GM20431 (cell line): Measurements from ENCODE around the gene ACOT11.
"Not testable (repeated sequence)": the region's sequence is repeated elsewhere in the genome, so short reads cannot be mapped to it uniquely, and the experiment has no call there.

ENCODE experiments used
- in situ Hi-C: fragments of 300-500 bp; cut with MseI, MboI; formaldehyde crosslinking; loops from one replicate; pipeline ENCODE4 v1.15.0; 2020; ENCODE audit warnings: low sequenced_read_pairs; ENCODE audit not compliant: unreplicated experiment

The ACOT11 gene

DNA sequence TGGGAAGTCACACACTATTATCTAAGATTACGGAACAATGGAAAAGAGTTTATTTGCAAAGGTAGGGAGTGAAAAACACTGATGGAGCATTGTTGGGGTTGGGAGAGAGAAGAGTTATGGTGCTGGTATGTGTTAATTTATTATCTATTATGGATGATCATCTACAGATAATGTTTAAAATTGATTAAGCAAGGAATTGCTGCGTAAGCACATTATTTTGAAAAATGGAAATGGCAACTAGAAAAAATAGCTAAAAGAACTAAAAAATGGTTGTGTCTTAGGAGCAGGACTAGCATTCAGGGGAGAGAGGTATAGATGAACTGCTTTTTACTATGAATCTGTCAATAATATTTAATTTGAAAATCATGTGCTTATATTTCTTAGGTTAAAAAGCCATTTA lies 16.0 kb upstream of the ACOT11 start:
- in situ Hi-C loops: no loop called here

DNA sequence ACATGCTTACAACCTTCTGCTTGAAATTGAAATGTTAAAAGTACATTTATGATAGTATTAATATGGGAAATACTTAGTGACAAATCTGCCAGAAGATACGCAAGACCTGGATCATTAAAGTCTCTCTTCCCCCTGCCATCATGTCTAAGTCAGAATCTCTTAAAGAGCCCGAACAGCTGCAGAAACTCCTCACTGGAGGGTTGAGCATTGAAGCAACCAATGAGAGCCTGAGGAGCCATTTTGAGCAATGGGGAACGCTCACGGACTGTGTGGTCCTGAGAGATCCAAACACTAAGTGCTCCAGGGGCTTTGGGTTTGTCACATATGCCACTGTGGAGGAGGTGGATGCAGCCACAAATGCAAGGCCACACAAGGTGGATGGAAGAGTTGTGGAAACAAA lies 11.4 kb upstream of the ACOT11 start:
- in situ Hi-C loops: not testable (repeated sequence)

DNA sequence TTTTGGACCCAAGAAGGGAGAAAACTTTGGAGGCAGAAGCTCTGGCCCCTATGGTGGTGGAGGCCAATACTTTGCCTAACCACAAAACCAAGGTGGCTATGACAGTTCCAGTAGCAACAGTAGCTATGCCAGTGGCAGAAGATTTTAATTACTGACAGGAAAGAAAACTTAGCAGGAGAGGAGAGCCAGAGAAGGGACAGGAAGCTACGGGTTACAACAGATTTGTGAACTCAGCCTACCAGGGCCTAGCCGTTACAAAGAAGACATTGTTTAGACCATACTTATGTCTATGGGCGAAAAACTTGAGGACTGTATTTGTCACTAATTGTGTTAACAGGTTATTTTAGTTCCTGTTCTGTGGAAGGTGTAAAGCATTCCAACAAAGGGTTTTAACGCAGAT lies 10.4 kb upstream of the ACOT11 start:
- in situ Hi-C loops: no loop called here

DNA sequence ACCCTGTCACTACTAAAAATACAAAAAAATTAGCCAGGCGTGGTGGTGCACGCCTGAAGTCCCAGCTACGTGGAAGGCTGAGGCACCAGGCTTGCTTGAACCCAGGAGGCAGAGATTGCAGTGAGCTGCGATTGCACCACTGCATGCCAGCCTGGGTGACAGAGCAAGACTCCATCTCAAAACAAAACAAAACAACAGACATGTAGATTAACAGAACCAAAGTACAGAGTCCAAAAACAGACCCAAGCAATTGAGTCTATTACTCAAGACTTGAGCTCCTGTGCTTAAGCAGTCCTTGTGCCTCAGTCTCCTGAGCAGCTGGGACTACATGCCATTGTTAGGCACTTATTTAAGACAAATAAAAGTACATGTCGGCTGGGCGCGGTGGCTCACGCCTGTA lies 9.5 kb upstream of the ACOT11 start:
- in situ Hi-C loops: no loop called here

DNA sequence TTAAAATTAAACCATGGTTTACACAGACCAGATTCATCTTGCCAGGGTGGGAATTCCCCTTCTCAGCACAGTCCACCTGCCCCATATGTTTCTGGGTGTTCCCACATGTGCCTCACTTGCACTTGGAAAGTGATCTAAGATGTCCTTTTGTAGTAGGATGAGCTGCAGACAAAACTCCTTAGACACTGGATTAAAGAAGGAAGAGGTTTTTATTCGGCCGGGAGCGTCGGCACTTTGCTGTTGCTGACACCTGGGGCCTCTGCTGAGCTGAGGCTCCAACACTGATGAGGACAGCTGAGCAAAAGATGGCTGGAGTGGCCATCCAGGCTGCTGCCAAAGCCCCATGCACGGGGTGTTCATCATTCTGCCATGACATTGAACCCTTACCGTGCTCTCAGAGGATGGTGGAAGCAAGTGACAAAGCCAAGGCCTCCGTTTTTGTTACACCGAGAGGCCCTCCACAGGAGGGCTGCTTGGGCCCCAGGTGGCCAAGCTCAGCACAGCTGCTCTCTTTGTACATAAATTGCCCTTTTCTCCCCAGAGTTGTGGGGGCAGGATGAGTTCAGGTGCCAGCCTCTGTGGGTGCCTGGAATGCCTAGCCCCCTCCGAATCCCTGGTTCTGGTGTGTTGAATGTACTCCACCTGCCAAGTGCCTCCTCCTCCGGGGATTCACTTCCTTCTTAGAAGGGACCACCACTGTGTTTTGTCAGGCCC lies 7.3 kb upstream of the ACOT11 start:
- in situ Hi-C loops: no loop called here

DNA sequence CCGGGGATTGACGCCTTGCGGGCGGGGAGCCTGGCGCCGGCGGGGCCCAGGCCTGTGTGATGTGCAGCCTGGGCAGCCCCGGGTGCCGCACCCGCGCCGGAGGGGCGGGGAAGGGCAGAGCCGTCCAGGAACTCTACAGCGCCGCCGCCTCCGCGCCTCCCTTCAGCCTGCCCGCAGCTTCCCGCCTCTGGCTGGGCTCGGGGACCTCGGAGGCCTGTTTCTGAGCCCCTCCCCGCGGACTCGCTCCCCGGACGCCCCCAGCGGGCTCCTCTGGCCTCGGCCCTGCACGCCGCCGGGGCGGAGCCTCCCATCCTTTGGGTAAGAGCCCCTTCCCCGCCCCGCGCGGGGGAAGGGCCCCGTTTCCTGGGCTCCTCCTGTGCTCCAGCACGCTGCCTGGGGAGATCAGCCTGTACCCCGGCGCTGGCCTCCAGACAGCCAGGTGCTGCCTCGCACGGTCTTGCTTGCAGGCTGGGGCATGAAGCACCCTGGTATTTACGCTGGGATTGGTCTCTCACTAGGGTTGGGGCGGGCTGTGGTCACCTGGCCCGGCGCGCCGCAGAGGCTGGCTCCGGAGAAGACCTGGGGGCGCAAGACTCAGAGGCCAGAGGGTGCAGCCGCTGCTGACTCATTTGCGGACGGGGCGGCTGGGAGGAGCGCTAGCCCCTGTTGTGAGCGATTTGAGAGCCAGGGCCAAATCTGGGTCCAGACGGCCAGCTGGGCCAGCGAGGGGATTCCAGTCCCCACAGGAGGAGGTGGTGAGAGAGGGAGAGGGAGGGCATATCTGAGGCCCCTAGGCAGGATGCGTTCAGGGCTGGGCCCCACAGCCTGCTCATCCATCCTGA lies 5.7 kb upstream of the ACOT11 start:
- in situ Hi-C loops: no loop called here

DNA sequence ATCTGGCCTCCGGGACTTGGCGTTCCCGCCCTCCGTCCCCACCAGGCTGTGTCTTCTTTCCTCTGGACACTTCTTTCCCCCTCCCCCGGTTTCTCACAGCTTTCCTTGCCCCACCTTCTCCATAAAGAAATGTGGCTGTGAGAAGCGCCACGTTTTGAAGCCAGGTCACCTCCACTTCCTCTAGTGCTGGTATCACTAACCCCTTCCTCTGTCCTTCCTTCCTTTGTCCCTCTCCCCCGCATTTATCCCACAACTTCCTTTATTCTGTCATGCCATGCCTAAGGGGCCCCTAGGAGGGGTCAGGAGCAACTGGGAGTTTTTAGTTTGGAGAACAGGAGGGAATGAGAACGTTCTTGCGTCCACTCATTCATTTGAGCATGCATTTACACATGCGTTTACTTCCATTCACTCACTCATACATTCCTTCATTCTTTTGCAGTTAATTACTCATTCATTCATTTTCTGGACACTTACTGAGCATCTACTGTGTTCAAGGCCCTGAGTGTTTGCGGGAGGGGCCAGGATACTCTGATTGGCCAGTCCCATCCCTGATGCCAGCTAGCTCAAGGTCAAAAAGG lies 5.0 kb upstream of the ACOT11 start:
- in situ Hi-C loops: no loop called here

DNA sequence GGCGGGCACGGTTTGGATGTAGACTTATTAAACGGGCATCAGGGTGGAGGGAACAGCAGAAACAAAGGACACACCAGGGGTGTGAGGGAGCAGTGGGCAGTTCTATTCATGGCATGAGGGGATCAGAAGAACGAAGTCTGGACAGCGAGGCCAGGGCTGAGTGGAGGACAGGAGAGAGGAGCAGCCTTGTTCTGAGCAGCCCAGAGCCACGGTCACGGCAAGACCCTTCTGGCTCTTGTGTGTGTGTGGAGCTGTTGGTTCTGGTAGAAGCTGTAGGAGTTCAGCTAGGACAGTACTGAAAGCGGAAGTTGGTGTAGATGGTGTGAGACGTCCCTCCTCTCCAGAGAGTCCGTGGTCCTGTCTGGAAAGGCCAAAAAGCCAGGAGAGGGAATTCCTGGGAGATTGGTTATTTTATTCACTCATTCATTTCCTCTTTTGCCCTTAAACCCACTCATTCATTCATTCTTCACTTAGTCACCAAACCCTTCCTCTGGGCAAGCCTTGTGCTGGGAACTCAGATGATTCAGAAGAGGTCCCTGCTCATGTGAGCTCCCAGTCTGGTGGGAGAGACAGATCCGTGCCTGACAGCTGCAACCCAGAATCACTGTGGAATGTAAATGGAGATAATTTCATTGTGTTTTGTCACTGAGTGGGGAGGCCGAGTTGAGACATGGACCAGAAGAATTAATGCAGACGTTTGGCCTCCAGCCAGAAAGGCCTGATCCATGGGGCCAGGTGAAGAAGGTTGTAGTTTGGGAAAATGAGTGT lies 4.1 kb upstream of the ACOT11 start:
- in situ Hi-C loops: no loop called here

DNA sequence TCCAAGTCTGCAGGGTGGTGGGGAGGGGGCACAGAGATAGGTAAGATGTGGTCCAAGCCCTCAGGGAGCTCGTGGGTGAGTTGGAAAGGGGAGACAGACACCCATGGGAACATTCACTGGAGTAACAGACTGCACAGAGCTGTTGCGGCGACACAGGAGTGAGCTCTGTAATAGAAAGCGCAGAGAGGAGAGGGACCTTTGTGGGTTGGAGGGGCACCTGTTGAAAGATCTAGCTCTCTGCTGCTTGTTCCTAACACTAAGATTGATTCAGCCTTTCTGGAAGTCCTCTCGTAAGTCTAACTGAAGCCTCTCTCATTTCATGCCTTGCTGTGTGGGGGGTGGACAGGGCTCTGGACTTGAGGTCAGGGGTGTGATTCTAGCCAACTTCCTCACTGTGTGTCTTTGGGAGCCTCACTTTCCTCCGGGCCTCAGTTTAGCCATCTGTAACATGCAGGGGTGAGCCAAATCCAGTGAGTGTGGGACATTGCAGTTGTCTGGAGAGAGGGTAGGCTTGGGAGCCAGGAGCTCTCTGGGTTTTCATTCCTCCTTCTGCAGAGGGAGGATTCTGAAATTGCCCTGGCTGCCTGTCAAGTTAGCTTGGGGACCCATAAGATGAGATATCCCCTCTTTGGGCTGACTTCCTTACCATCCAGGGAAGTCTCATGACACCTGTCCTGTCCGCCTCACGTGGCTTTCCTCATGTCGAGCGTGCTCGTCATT lies 2.0 kb upstream of the ACOT11 start:
- in situ Hi-C loops: no loop called here

DNA sequence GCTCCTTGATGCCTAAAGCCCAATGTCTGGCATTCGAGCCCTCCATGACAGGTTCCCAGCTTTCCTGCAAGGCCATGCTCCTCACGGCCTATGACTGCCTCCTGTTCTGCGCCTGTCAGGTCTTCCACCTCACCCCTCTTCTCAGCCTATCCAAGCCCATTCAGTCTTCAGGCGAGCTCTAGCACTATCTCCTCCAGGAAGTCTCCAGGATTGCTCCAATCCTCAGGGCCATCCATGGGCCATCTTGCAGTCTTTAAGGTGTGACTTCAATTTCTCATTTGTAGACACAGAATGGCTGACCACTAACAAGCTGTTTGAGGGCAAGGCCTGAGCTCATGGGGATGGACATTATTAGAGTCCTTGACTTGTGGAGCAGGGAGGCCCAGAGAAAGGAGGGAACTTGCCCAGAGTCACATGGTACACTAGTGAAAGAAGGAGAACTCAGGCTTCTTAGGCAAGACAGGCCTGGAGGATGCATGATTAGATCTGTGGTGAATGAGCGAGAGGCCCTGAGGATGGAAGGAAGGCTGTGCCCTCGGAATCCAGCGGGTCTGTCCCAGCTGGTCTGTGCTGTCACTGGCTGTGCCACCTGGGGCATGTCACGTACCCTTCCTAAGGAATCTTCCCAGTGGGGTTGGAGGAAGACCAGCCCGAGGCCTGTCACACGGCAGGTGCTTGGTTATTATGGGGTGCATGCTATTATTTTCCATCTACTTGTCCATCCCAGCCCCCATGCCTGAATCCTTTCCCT lies 1.2 kb upstream of the ACOT11 start:
- in situ Hi-C loops: no loop called here

DNA sequence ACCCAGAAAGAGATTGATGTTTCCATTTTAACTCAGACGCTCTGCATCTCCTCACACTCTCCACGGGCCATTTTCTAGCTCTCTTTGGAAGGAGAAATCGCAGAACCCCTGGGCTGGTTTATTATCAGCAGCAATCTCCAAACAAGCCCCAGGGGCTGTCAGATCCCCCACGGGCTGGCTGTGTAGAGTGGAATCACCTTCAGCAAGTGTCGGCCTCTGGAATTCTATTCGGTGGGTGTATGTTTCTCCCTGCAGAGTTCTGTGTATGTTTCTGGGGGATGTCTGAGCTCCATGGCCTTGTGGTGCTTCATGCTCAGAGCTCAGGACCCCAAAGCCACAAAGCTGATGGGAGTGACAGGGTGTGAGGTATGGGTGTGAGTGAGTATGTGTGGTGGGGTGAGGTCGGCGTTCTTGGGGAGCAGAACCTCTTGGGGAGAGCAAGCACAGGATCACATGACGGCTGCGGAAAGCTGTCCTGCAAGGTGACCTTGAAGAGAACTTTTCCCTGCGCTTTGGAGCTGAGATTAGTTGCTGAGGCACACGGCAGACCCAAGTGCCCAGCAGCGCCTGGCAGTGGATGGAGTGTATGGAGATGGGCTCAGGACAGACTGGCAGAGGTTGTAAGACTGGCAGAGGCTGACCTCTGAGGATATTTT lies 489 bp downstream of the ACOT11 start:
- in situ Hi-C loops: no loop called here

DNA sequence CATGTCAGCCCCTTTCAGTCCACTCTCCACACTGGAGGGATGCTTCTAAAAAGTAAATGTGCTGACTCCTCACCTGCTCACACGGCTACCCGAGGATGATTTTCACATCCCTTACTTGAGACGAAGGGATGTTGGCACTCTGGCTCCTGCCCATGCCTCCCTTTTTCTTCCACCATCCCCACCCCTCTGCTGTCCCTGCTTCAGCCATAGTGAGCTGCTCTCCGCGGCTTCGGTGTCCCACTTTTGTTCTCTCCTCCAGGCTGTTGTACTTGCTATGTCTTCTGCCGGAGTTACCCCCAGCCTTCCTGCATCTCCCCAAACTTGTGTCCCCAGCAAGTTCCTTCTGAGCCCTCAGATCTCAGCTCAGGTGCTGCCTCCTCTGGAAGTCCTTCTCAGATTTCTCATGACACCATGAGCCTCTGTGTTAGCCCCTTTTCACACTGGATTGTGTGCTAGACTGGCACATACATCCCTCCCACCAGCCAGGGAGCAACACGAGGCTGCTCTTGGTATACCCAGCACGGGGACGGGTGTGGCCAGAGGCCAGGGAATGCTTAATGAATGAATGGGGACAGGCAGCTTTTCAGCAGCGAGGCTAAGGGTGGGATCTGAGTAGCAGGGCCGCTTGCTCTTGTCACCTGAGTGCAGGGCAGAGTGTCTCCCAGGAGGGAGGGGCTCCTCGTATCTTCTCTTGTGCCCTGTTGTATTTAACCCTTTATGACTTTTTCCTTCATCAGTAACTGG lies 1.3 kb downstream of the ACOT11 start:
- in situ Hi-C loops: no loop called here

DNA sequence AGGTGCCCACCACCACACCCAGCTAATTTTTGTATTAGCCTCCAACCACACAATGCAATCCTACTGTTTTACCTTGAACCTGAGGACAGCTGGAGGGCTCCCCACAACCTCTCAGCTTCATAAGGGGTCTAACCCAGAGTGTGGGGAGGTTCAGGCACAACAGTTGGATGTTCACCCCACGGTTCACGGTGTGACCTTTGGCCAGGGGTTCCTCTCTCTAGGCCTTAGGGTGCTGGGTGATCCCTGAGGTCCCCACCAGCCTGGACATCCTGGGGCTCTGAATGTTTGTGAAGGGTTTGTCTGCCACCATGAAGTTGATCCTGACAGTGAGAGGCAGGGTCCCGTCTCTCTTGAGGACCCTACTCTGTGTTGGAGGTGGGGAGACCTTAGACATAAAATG lies 3.9 kb downstream of the ACOT11 start:
- in situ Hi-C loops: no loop called here

DNA sequence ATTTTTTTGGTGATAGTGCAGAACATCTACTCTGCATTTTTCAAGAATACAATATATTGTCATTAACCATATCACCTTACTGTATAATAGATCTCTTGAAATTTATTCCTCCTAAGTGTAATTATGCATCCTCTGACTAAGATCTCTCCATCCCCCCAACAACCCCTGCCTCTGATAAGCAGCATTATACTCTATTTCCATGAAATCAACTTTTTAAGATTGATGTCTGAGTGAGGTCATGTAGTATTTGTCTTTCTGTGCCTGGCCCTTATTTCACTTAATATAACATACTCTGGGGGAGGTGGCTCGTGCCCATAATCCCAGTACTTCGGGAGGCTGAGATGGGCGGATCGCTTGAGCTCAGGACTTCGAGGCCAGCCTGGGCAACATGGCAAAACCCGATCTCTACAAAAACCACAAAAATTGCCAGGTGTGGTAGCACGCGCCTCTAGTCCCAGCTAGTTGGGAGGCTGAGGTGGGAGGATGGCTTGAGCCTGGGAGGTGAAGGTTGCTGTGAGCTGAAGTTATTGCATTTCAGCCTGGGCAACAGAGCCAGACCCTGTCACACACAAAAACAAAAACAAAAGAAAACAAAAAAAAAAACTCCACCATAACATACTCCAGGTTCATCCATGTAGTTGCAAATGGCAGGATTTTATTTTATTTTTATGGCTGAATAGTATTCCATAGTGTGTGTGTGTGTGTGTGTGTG lies 5.7 kb downstream of the ACOT11 start:
- in situ Hi-C loops: no loop called here

DNA sequence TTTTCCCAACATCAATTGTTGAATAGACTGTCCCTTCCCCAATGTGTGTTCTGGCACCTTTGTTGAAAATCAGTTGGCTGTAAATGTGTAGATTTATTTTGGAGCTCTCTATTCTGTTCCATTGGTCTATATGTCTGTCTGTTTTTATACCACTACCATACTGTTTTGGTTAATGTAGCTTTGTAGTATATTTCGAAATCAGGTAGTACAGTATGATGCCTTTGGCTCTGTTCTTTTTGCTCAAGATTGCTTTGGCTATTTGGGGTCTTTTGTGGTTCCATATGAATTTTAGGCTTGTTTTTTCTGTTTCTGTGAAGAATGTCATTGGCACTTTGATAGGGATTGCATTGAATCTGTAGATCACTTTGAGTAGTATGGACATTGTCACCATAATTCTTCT lies 8.1 kb downstream of the ACOT11 start:
- in situ Hi-C loops: no loop called here

DNA sequence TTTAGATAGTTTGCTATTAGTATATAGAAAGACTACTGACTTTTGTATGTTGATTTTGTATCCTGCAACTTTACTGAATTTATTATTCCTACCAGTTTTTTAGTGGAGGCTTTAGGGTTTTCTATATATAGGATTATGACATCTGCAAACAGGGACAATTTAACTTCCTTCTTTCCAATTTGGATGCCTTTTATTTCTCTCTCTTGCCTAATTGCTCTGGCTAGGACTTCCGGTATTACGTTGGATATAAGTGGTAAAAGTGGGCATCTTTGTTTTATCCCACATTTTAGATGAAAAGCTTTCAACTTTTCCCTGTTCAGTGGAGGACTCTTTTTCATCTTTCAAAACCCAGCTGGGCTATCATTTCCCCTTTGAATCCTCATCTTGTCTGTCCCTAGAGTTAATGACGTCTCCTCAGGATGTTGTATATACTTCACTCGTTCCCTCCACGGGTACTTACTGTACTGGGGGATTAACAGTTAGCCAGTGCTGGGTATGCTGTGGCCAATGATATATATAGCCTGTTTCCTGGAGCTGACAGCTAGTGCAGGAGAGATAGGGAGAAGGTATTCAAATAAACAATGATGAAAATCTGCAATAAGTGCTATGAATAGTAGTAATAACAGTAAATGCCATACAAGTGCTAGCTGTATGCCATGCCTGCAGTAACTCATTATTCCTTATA lies 9.8 kb downstream of the ACOT11 start:
- in situ Hi-C loops: no loop called here

DNA sequence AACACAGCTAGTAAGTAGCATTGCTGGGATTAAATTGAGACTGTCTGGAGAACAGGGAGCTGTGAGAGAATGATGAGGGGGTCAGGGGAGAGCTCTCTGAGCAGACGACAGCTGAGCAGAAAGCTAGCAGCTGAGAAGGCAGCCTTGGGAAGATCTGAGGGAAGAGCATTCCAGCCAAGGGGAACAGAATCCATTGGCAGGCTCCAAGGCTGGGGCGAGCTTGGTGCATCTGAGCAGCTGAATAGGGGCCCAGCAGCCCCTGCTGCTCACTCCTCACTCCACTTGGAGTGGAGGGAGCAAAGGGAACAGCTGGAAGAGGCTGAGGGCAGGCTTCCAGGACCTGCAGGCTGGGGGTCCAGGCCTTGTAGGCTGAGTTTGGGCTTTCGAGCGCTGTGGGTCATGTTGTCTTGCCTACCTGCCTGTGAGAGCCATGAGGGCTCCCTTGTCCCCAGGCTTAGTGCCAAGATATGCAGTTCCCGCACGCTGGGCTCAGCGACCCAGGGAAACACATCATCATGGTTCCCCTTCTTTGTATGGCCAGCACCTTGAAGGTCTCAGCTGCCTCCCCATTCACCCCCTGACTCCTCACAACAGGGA lies 10.5 kb downstream of the ACOT11 start:
- in situ Hi-C loops: no loop called here
